ENCODE data around the gene CACNA1B.
"Not testable (repeated sequence)": the region's sequence is repeated elsewhere in the genome, so short reads cannot be mapped to it uniquely, and the experiment has no call there.

CACNA1B gene

DNA sequence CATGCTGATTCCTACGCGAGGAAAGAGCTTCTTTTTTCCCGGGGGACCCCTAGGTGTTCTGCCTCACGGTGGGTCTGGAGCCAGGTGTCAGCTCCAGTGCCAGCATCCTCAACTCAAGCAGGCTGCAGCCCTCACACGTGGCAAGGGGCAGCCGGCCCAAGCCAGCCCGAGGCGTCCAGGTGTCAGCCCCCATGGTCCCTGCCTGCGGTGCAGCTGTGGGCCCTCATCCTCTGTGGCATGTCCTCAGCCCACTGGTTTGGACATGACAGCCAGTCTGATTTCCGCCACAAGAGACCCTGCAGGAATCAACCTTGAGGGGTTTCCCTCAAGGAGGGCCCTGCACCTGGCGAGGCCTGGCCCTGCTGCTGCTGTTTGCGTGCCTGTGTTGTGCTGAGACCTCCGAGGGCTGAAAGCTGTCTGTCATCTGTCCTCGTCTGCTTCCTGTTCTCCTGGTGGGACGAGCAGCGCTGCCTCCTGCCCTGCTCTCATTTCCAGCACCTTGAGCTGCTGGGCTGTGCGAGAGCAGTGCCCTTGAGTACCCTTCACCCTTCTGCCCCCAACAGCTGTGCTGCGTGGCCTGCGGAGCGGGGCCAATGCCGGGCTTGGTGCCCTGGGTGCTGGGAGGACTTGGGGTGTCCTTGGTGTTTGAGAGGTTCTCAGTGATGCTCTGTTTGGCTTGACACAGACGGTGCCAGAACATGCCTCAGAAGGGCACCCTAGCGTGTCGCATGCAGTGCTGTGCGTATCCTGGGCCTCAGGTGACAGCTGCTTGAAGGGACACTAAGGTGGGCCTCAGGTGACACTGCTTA is 137.6 kb downstream of the CACNA1B start:
- DNase-seq (ENCODE audit: low read depth) = no peak

DNA sequence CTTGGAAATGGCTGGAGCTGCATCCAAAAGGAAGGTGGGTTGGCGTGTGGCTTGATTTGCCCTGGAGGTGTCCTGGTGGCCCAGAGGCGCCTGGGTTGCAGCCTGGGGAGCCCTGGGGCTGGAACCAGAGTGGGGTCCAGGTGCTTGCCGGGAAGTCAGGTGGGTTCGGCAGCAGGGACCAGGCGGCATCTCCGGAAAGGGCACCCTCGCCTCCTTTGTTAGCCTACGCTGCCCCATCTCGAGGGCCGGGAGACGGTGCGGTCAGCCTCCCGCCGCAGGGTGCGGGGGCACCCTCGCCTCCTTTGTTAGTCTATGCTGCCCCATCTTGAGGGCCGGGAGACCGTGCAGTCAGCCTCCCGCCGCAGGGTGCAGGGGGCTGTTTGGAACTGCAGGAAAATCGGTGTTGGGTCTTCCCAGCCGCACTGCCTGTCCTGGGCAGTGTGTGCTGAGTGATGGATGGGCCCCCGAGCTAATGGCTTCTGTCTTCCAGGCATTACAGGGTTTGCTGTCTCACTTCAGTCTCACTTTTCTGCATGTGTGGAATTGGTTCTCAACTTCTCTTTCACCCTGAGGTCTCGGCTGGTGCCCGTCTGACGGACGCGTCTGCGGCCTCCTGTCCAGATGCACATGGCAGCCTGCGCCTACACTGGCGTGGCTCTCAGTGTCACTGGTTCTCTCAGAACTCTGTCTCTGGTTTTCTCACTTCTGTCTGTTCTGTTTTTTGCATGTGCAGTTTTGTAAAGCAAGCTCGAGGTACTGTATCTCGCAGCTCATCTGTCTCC is 139.0 kb downstream of the CACNA1B start:
- DNase-seq (ENCODE audit: low read depth) = no peak

GRCh38 chr9:138017200-138017599 is 139.6 kb downstream of the CACNA1B start:
- no peak for DNase-seq (ENCODE audit: low read depth)

GRCh38 chr9:138019514-138019913 is 141.9 kb downstream of the CACNA1B start:
- not testable (repeated sequence) for DNase-seq (ENCODE audit: low read depth)

DNA sequence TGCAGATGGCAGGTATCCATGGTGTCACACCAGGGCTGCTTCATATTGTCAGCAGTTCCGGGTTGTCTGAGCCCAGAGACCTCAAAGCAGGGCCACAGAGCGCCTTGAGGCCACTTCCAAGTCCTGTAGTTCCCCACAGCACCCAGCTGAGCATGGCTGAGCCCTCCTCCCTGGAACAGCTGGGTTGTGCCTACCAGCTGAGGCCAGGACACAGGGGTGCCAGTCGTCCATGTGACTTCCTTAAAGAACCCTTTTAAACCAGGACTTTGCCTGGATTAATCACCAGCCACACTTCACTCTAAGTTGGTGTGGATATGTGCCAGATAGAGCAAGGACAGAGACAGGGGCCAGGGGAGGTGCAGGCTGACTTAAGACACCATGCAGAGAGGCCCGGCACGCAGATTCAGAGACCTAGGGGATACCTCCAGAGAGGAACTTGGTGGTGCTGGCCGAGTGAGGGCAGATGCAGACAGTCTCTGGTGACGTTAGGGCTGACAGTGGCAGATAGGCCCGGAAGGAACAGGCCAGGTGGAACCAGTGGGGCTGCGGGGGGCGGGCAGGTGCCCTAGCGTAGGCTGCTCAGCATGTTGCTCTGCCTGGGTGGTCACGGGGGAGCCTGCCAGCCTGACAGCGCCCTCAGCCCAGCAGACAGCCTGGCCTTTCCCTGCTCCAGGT is 142.7 kb downstream of the CACNA1B start:
- no peak for DNase-seq (ENCODE audit: low read depth)

- no peak for DNase-seq (ENCODE audit: low read depth)
These were observed 143.2 kb downstream of the CACNA1B start for GRCh38 chr9:138020795-138021182.

DNA sequence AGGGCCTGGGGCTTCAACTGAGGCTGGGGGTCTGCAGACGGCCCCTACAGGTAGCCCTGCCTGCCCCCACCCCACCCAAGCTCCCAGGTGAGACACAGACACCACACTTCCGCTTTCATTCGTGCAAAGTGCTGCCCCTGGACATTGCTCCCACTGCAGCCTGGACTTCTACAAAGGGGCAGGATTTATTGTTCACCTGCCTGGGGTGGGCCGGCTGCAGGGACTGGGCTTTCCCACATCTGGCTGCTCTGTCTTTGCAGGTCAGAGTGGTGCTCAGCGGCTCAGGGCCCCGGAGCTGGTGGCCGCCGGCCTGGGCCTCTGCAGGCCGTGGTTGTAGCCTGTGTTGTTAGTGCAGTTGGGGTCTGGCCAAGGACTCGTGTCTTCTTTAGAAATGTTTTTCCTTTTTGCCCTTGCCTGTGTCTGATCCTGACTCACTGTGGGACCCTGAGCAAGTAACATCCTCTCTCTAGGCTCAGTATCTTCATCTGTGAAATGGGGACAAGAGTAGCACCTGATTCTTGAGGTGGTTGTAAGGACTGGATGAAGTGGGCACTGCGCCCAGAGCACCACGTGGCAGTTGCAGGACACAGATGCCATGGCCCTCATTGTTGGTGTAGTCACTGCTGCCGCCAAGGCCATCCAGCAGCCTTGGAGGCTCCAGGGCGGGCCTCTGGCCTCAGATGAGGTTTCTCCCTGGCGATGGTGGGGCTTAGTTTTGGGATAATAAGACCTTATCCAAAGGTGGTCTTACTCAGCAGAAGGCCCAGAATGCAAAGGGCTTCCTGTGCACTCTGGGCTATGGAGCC is 143.9 kb downstream of the CACNA1B start:
- no peak for DNase-seq (ENCODE audit: low read depth)

DNA sequence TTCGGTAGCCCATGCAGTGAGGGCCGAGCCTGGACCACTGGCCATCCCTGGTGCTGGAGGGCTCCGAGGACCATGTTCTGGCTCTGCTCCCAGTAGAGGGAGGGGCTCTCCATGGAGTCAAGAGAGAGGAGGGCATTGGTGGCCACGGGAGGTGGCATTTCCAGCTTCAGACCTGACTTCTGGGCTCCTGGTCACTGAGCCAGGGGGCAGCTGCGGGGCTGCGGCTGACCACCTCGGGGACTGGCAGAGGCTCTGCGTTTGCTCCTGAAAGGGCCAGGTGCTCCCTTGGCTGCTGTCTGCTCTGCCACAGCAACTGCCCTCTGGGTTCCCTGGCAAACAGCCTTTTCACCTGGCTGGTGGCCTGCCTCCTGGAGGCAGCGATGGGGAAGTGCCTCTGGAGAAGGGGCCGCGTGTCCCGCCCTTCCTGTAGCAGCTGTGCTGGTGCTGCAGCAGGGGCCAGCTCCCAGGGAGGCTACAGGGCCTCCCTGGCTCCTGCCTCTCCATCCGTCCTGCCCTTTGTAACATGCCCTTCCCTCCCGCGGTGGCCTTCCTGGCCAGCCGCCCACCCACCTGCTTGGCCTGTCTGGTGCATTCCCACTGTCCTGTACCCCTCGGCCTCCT is 144.6 kb downstream of the CACNA1B start:
- DNase-seq (ENCODE audit: low read depth) = no peak

DNA sequence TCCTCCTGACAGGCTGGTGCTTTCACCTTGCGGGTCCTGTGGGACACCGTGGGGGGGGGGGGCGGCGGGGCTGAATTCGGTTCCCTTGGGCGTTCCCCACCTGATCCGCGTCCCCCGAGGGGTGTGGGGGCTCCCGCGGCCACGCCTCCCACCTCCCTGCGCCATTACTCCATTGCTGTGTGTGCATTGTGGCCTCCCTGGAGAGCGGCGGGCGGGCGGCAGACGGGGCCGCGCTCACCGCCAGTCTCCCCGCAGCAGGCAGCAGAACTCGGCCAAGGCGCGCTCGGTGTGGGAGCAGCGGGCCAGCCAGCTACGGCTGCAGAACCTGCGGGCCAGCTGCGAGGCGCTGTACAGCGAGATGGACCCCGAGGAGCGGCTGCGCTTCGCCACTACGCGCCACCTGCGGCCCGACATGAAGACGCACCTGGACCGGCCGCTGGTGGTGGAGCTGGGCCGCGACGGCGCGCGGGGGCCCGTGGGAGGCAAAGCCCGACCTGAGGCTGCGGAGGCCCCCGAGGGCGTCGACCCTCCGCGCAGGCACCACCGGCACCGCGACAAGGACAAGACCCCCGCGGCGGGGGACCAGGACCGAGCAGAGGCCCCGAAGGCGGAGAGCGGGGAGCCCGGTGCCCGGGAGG is 145.3 kb downstream of the CACNA1B start:
- DNase-seq (ENCODE audit: low read depth) = no peak

DNA sequence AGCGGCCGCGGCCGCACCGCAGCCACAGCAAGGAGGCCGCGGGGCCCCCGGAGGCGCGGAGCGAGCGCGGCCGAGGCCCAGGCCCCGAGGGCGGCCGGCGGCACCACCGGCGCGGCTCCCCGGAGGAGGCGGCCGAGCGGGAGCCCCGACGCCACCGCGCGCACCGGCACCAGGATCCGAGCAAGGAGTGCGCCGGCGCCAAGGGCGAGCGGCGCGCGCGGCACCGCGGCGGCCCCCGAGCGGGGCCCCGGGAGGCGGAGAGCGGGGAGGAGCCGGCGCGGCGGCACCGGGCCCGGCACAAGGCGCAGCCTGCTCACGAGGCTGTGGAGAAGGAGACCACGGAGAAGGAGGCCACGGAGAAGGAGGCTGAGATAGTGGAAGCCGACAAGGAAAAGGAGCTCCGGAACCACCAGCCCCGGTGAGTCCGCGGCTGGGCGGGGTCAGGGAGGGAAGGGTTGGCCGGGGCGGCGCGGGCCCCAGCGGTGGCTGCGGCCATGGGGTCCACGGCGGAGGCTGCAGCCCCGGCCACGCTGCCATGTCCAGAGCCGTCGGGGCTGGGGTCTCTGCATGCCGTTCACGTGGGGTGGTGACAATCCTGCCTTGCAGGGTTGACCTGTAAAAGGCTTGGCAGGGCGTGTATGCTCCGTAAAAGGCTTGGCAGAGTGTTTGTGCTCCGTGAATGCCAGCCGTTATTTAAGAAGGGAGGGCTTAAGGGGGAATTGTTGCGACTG is 146.0 kb downstream of the CACNA1B start:
- no peak for DNase-seq (ENCODE audit: low read depth)

- DNase-seq (ENCODE audit: low read depth) = no peak
These were observed 146.5 kb downstream of the CACNA1B start for GRCh38 chr9:138024131-138024530.

GRCh38 chr9:138024831-138025291 is 147.3 kb downstream of the CACNA1B start:
- no peak for DNase-seq (ENCODE audit: low read depth)

- DNase-seq (ENCODE audit: low read depth) = no peak
These were observed 147.8 kb downstream of the CACNA1B start for GRCh38 chr9:138025417-138025816.

- DNase-seq (ENCODE audit: low read depth) = no peak
These were observed 148.3 kb downstream of the CACNA1B start for GRCh38 chr9:138025908-138026307.

- no peak for DNase-seq (ENCODE audit: low read depth)
These were observed 151.0 kb downstream of the CACNA1B start for GRCh38 chr9:138028596-138028995.

- no peak for DNase-seq (ENCODE audit: low read depth)
These were observed 153.6 kb downstream of the CACNA1B start for GRCh38 chr9:138031186-138031585.

- no peak for DNase-seq (ENCODE audit: low read depth)
These were observed 156.4 kb downstream of the CACNA1B start for GRCh38 chr9:138033950-138034349.

GRCh38 chr9:138037140-138037539 is 159.6 kb downstream of the CACNA1B start:
- DNase-seq (ENCODE audit: low read depth) = no peak

DNA sequence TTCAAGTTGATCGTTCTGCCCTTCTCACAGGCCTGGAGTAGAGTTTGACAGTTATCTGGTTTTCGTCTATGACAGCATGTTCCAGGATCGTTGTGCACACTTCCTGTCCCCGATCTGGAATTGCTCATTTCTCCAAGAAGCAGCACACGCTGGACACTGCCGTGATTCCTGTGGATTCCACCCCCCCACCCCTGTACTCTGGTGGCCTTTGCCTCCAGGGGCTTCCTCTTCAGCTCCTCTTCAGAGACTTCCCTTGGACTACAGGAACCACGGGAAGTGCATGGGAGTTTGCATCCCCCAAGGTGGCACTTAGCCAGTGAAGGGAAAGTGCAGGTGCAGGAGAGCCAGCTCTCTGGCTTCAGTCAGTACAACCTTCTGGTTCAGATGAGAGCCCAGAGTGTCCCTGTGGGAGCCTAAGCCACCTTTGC is 160.7 kb downstream of the CACNA1B start:
- DNase-seq (ENCODE audit: low read depth) = no peak

Data from activated T-cell treated with anti-CD3 and anti-CD28 coated beads for 1 hour (primary cell).